GM19468 (cell line): ENCODE measurements around the gene ADGRB2.

Experiments used
- ATAC-seq: cut with Tn5 transposase; IDR thresholded peaks from one replicate; pipeline ENCODE4 v1.9.1; 2021; ENCODE audit warnings: mild to moderate bottlenecking, moderate library complexity, moderate number of reproducible peaks; ENCODE audit not compliant: unreplicated experiment; ENCODE audit errors: extremely low read depth

ADGRB2 gene

DNA sequence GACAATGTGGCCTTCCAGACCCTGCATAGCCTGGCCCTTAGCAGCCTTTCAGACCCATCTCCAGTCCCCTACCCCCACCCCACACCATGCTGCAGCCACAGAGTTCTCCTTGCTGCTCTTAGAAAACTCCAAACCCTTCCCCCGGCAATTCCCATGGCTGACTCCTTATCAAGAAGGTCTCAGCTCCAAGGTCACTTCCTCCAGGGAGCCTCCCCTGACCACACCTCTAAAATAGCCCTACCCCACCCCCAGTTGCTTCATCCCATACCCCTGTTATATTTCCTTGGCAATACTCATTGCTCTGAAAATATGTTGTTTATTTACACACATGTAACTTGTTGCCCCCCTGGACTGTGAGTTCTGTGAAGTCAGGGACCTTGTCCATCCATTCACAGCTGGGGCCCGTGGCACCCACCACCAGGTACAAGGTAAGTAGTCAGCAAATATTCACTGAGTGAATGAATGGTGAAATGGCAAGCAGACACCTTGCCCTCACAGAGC, 4.3 kb upstream of the ADGRB2 start:
- ATAC-seq = no peak

DNA sequence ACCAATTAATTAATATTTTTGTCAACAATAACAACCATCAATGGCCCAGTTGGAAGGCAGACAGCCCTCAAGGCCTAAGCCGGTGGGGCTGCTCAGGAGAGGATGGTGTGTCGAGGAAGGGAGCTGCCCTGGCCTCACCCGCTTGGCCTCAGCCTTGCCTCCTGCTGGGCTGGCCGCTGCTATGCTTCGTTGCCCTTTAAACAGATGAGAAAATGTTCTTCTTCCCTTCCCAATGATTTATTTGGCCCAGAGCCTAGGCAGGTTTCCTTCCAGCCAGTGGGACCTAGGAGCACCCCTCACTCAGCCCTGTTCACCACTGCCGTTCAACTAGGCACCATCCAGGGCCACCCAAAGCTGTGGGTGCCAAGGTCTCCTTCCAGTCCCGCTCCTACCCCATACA, 3.1 kb upstream of the ADGRB2 start:
- no peak for ATAC-seq

DNA sequence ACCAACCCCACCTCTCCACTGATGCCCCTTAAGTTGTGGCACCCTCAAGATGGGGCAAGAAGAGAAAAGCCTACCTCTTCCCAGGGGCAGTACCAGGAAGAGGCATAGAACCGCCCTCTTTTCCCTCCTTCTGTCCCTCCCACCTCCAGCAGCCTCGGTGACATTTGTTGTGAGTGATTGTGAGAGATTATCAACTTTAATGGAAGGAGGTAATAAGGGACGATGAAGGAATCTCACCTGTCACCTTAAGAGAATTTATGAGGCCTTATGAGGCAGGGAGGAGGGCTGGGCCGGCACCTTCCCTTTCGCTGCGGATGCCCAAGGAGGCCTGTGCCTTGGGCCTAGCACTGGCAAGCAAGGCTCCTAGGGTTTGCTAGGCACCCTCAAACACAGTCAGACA, 1.4 kb upstream of the ADGRB2 start:
- ATAC-seq = no peak

GRCh38 chr1:31765041-31765467, 914 bp upstream of the ADGRB2 start:
- ATAC-seq = no peak

GRCh38 chr1:31763671-31764311, 349 bp downstream of the ADGRB2 start:
- ATAC-seq = no peak

- ATAC-seq = no peak
Observed at GRCh38 chr1:31762726-31763670, 1.1 kb downstream of the ADGRB2 start.

- ATAC-seq = no peak
Observed at GRCh38 chr1:31762323-31762722, 1.8 kb downstream of the ADGRB2 start.

GRCh38 chr1:31761883-31762282, 2.3 kb downstream of the ADGRB2 start:
- no peak for ATAC-seq

- no peak for ATAC-seq
Observed at GRCh38 chr1:31760471-31761470, 3.4 kb downstream of the ADGRB2 start.

- ATAC-seq = no peak
Observed at GRCh38 chr1:31759298-31760023, 4.7 kb downstream of the ADGRB2 start.

DNA sequence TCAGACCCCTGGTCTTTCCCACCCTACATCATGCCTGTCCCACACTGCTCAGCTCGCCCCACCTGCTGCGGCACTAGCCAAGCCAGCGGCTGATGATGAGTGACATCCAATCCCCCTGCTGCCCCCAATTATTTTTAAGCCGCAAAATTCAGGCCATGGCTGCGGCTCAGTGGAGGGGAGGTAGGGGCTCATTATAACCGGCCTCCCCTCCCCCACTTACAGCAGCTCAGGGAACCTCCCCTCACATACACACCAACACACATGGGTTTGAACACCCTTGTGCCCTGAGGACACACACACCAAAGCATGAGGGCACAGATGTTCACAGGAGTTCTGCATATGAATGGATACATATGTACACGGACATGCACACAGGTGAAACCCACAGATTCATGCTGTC, 5.3 kb downstream of the ADGRB2 start:
- ATAC-seq = no peak

DNA sequence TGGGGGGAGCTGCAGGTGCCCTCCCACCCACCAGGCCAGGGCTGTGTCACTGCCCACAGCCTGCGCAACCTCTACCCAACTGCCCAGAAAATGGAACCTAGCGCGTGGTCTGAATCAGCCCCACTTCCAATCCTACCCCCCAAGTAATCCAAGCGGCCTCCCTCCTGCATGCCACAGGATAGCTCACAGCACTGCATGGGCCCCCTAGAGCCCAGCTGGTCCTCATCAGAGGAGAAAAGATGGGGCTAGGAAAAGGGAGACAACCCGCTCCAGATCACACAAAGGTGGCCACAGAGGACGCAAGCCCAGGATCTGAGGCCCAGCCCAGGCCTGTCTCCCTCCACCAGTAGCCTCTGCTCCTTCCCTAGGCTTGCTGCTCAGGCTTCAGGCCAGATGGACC, 6.2 kb downstream of the ADGRB2 start:
- no peak for ATAC-seq

DNA sequence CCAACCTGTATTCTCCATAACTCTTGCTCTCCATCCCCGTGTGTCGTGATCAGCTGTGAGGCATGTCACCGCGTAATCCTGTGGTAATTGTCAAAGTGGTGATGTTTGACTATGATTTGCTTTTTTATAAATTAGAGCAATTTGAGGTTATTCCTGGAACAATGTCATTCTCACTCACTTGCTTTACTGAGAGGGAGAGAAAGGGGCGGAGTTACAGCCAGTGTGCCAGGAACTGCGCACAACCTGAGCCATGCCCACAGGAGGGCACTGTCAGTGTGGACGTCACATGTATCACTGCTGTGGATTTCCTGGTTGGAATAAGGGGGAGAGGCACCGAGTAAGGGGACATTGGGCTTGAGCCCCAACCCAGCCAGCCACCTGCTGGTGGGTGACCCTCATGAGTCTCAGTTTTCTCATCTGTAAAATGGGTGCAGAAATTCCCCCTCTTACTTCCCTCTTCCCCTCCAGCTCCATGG, 6.9 kb downstream of the ADGRB2 start:
- ATAC-seq = no peak

- ATAC-seq = no peak
Observed at GRCh38 chr1:31756578-31756977, 7.6 kb downstream of the ADGRB2 start.

DNA sequence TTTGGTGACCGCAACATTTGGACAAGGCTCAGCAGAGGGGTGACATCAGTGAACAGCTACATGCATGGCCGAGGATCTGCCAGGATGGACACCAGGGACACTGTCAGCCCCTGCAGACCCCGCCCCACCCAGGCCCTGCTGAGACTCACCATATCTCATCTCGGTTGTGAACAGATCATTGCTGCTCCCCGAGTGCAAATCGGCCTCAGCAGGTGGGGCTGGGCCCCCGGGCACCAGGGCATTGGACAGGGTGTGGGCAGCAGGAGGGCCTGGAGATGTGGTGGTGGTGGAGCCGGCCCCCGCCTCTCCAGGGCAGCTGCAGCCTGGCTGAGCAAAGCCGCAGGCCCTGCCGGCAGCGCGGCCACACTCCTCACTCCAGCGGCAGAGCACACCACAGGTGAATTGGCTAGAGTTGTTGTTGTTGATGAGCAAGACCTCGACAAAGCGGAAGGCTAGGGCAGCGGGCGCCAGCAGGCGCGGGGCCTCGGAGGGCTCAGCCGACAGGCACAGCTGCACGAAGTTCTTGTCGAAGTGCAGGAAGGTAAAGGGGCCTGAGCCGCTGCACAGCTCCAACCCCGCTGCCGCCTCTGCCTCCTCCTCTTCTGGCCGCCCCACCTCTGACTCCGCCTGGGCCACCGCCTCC, 8.2 kb downstream of the ADGRB2 start:
- ATAC-seq = no peak

GRCh38 chr1:31755197-31755611, 8.9 kb downstream of the ADGRB2 start:
- ATAC-seq = no peak

DNA sequence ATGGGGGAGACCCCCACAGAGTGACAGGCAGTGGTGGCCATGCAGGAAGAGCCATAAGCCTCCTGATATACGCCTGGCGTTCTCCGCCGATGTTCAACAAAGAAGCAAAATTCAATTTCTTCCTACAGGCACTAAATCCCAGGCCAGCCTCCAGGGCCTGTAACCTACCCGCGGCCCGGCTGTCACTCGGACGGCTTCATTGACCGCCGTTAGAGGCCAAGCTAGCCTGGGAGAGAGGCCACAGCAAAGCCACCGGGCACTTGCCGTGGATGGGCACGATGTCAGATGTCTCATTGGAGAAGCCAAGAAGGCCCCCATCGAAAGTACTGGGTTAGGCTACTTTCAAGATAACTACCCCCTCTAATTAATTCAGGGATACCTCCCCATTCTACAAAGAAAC, 9.7 kb downstream of the ADGRB2 start:
- no peak for ATAC-seq

GRCh38 chr1:31753707-31754349, 10.3 kb downstream of the ADGRB2 start:
- no peak for ATAC-seq
